Measurements from ENCODE around the gene PCDHGC5. TPM values are rescaled to one million over a fixed set of nuclear protein-coding genes. Genes with fewer than 3 reads are reported as not detected.

PCDHGC5 gene
- total RNA-seq, 4 donors from 2014 or later = 0.20 to 2.5 (median 1.0) TPM

GRCh38 chr5:141512390-141512910 is 23.6 kb downstream of the PCDHGC5 start:
- TF ChIP-seq CTCF (IDR thresholded peaks at IDR 0.05) (peak; percentile 85 to 94 (median 87)), POLR2A (IDR thresholded peaks at IDR 0.05) (no peak), EP300 (IDR thresholded peaks at IDR 0.05; ENCODE audit: low read depth) (no peak), POLR2AphosphoS5 (IDR thresholded peaks at IDR 0.05) (peak in 2 of 3 donors; percentile 8 to 31)

GRCh38 chr5:141512911-141513626 is 24.2 kb downstream of the PCDHGC5 start:
- H3K4me1 ChIP-seq = peaks cover 21 to 48% (median 29%) of the 10 kb centered on the region in 4 donors
- intact Hi-C loops (cut with DNase I; ENCODE audit: low total_unique reads) = loop anchor here (5.0 kb wide), 1 partner anchor 36 kb away; the partner anchor contains the start of gene PCDHGC3
- peak overlapping the region; percentile 78 to 91 (median 89) for H3K27ac ChIP-seq
- TF ChIP-seq EP300 (IDR thresholded peaks at IDR 0.05; ENCODE audit: low read depth) (no peak), POLR2AphosphoS5 (IDR thresholded peaks at IDR 0.05) (peak in 1 of 3 donors; percentile 5), CTCF (IDR thresholded peaks at IDR 0.05) (no peak)
- no peak for DNase-seq
- WGBS, 2 donors (ENCODE audit: low coverage in 1 of 2) = 4 to 12% methylated on average over 11 to 26 of the region's 43 CpGs
- H3K36me3 ChIP-seq = peaks cover 0 to 7% (median 0%) of the 10 kb centered on the region in 4 donors
- in situ Hi-C loops (cut with MboI; ENCODE audit: low pct_ligation_motif_present in 1 of 4, low pct_unique_long_range_greater_than_20kb in 1 of 4, low sequenced_read_pairs in 3 of 4) = no loop called here
- no peaks in the 10 kb centered on the region for H3K9me3 ChIP-seq
- H3K27me3 ChIP-seq = no peaks in the 10 kb centered on the region
- peak overlapping the region; percentile 43 to 50 (median 48) for H3K4me3 ChIP-seq

More at GRCh38 chr5:141512390-141512910, 23.6 kb downstream of the PCDHGC5 start:
- Histone ChIP-seq H3K27me3 (no peaks in the 10 kb centered on the region), H3K4me3 (peak overlapping the region; percentile 43 to 50 (median 48)), H3K36me3 (peaks cover 0 to 7% (median 0%) of the 10 kb centered on the region in 4 donors), H3K9me3 (no peaks in the 10 kb centered on the region), H3K4me1 (peaks cover 23 to 54% (median 34%) of the 10 kb centered on the region in 4 donors), H3K27ac (peak overlapping the region; percentile 78 to 91 (median 89))
- 0 to 13% methylated on average over 5 to 28 of the region's 28 CpGs for WGBS, 2 donors (ENCODE audit: low coverage in 1 of 2)
- DNase-seq = peak; percentile 90
- intact Hi-C loops (cut with DNase I; ENCODE audit: low total_unique reads) (loop anchor here (5.0 kb wide), 1 partner anchor 35 kb away; the partner anchor contains the start of gene PCDHGC3), in situ Hi-C loops (cut with MboI; ENCODE audit: low pct_ligation_motif_present in 1 of 4, low pct_unique_long_range_greater_than_20kb in 1 of 4, low sequenced_read_pairs in 3 of 4) (no loop called here)

GRCh38 chr5:141513627-141514329 is 24.9 kb downstream of the PCDHGC5 start:
- Histone ChIP-seq H3K4me1 (peaks cover 16 to 41% (median 23%) of the 10 kb centered on the region in 4 donors), H3K9me3 (no peaks in the 10 kb centered on the region), H3K36me3 (peaks cover 0 to 7% (median 0%) of the 10 kb centered on the region in 4 donors), H3K27ac (peak overlapping the region; percentile 78 to 91 (median 89)), H3K4me3 (peak overlapping the region; percentile 43 to 50 (median 48)), H3K27me3 (no peaks in the 10 kb centered on the region)
- whole genome bisulfite sequencing, 2 donors (ENCODE audit: low coverage in 1 of 2) = 20 to 33% methylated on average over 1 to 29 of the region's 29 CpGs
- peak; percentile 66 for DNase-seq
- intact Hi-C loops (cut with DNase I; ENCODE audit: low total_unique reads) (loop anchor here (5.0 kb wide), 1 partner anchor 36 kb away; the partner anchor contains the start of gene PCDHGC3), in situ Hi-C loops (cut with MboI; ENCODE audit: low pct_ligation_motif_present in 1 of 4, low pct_unique_long_range_greater_than_20kb in 1 of 4, low sequenced_read_pairs in 3 of 4) (no loop called here)
- TF ChIP-seq POLR2AphosphoS5 (IDR thresholded peaks at IDR 0.05) = peak in 2 of 3 donors; percentile 3 to 9
- TF ChIP-seq CTCF (IDR thresholded peaks at IDR 0.05) = no peak
